ENCODE measurements around the gene KNDC1. TPM values are rescaled to one million over a fixed set of nuclear protein-coding genes. Genes with fewer than 3 reads are reported as not detected.

The KNDC1 gene
- polyA plus RNA-seq, 1 donor (not counting 4 experiments of a cell fraction or from before 2014, with no cell fraction given) = 0.20 TPM

DNA sequence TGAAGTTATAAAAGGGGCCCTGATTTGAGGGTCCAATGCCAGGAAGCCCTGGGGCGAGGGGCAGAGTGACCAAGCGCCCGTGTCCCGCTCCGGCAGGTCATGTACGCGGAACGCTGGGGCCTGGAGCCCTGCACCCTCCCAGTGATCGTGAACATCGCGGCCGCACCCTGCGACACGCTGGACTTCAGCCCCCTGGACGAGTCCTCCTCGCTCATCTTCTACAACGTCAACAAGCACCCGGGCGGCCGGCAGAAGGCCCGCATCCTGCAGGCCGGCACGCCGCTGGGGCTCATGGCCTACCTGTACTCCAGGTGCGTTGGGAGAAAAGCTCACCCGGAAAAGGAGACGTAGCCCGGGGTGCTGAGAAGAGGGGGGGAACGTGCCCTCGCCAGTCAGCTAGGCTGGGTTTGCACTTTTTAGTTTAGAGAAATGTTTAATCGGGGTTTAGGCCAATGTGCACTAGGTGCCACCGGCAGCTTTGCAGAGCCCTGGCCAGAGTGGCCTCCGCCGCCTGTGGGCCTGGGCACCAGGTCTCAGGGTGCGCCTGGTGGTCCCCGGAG, 47.1 kb downstream of the KNDC1 start:
- DNase-seq (ENCODE audit: low read depth, low spot score) (no peak), FAIRE-seq (no peak)
- Histone ChIP-seq H3K27ac (ENCODE audit: control insufficient read depth, insufficient read depth, low read length) (no peak overlapping the region), H3K79me2 (ENCODE audit: control insufficient read depth, insufficient read depth, low read length) (no peaks in the 10 kb centered on the region), H3K9me1 (ENCODE audit: control insufficient read depth, extremely low read depth, insufficient read depth, low read length) (no peaks in the 10 kb centered on the region), H3K27me3 (ENCODE audit: control insufficient read depth, extremely low read depth, insufficient read depth, low read length) (peaks cover 13% of the 10 kb centered on the region), H3K4me2 (ENCODE audit: control insufficient read depth, extremely low read depth, insufficient read depth, low read depth, low read length) (no peak overlapping the region), H3K9ac (ENCODE audit: control insufficient read depth, extremely low read depth, insufficient read depth, low read length) (no peak overlapping the region), H3K4me1 (ENCODE audit: control insufficient read depth, extremely low read depth, insufficient read depth, low read length) (no peaks in the 10 kb centered on the region), H3K9me3 (ENCODE audit: control insufficient read depth, low read depth, low read length) (no peaks in the 10 kb centered on the region), H3K4me3 (ENCODE audit: control insufficient read depth in 2 of 3, extremely low read depth in 1 of 3, insufficient read depth in 2 of 3, low read depth in 1 of 3, low read length in 3 of 3) (no peak overlapping the region), H4K20me1 (ENCODE audit: control insufficient read depth, extremely low read depth, insufficient read depth, low read length) (no peaks in the 10 kb centered on the region), H3K36me3 (ENCODE audit: control insufficient read depth in 2 of 2, extremely low read depth in 1 of 2, insufficient read depth in 2 of 2, low read length in 2 of 2) (no peaks in the 10 kb centered on the region), H2AFZ (ENCODE audit: control insufficient read depth, low read length) (no peak overlapping the region)
- no peak for TF ChIP-seq EZH2 (IDR thresholded peaks at IDR 0.05; ENCODE audit: low read length)
- TF ChIP-seq, protein P1, sequence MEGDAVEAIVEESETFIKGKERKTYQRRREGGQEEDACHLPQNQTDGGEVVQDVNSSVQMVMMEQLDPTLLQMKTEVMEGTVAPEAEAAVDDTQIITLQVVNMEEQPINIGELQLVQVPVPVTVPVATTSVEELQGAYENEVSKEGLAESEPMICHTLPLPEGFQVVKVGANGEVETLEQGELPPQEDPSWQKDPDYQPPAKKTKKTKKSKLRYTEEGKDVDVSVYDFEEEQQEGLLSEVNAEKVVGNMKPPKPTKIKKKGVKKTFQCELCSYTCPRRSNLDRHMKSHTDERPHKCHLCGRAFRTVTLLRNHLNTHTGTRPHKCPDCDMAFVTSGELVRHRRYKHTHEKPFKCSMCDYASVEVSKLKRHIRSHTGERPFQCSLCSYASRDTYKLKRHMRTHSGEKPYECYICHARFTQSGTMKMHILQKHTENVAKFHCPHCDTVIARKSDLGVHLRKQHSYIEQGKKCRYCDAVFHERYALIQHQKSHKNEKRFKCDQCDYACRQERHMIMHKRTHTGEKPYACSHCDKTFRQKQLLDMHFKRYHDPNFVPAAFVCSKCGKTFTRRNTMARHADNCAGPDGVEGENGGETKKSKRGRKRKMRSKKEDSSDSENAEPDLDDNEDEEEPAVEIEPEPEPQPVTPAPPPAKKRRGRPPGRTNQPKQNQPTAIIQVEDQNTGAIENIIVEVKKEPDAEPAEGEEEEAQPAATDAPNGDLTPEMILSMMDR (optimal IDR thresholded peaks at IDR 0.05 in 1 of 3, IDR thresholded peaks at IDR 0.05 in 1 of 3, conservative IDR thresholded peaks at IDR 0.05 in 1 of 3; ENCODE audit: extremely low read depth in 1 of 3, insufficient read depth in 2 of 3, low read length in 3 of 3) = no peak
- dilution Hi-C loops (cut with MboI; ENCODE audit: extremely low pct_ligation_motif_present, low sequenced_read_pairs) = no loop called here

DNA sequence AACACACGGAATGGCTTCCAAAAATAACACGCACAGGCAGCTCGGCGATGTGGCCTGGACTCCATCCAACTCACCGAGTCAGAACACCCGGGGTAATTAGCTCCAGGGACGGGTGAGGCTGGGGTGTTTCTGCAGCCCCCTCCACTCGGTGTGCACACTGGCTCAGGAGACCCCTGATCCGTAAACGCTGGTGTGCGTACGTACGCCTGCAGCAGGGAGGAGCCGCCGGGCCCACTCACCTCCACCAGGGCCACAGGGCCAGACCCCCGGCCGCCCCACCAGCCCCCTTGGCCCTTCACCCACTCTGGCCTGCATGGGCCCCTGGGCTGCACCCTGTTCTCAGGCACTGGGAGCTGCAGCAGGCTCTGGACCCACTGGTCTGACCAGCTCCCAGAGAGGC, 47.6 kb downstream of the KNDC1 start:
- no peak overlapping the region for H3K9ac ChIP-seq (ENCODE audit: control insufficient read depth, extremely low read depth, insufficient read depth, low read length)
- no peaks in the 10 kb centered on the region for H3K79me2 ChIP-seq (ENCODE audit: control insufficient read depth, insufficient read depth, low read length)

More for the DNA sequence above, 47.6 kb downstream of the KNDC1 start:
- H3K9me1 ChIP-seq (ENCODE audit: control insufficient read depth, extremely low read depth, insufficient read depth, low read length) = no peaks in the 10 kb centered on the region
- H3K4me2 ChIP-seq (ENCODE audit: control insufficient read depth, extremely low read depth, insufficient read depth, low read depth, low read length) = no peak overlapping the region
- no peak overlapping the region for H3K27ac ChIP-seq (ENCODE audit: control insufficient read depth, insufficient read depth, low read length)
- no peaks in the 10 kb centered on the region for H3K9me3 ChIP-seq (ENCODE audit: control insufficient read depth, low read depth, low read length)
- no peaks in the 10 kb centered on the region for H4K20me1 ChIP-seq (ENCODE audit: control insufficient read depth, extremely low read depth, insufficient read depth, low read length)
- no peaks in the 10 kb centered on the region for H3K4me1 ChIP-seq (ENCODE audit: control insufficient read depth, extremely low read depth, insufficient read depth, low read length)
- no peaks in the 10 kb centered on the region for H3K36me3 ChIP-seq (ENCODE audit: control insufficient read depth in 2 of 2, extremely low read depth in 1 of 2, insufficient read depth in 2 of 2, low read length in 2 of 2)
- TF ChIP-seq, protein P1 (optimal IDR thresholded peaks at IDR 0.05 in 1 of 3, IDR thresholded peaks at IDR 0.05 in 1 of 3, conservative IDR thresholded peaks at IDR 0.05 in 1 of 3; ENCODE audit: extremely low read depth in 1 of 3, insufficient read depth in 2 of 3, low read length in 3 of 3) = no peak
- no peak for TF ChIP-seq EZH2 (IDR thresholded peaks at IDR 0.05; ENCODE audit: low read length)
- dilution Hi-C loops (cut with MboI; ENCODE audit: extremely low pct_ligation_motif_present, low sequenced_read_pairs) = no loop called here
- DNase-seq (ENCODE audit: low read depth, low spot score) (no peak), FAIRE-seq (no peak)
- H3K27me3 ChIP-seq (ENCODE audit: control insufficient read depth, extremely low read depth, insufficient read depth, low read length) = peaks cover 13% of the 10 kb centered on the region
- no peak overlapping the region for H3K4me3 ChIP-seq (ENCODE audit: control insufficient read depth in 2 of 3, extremely low read depth in 1 of 3, insufficient read depth in 2 of 3, low read depth in 1 of 3, low read length in 3 of 3)
- H2AFZ ChIP-seq (ENCODE audit: control insufficient read depth, low read length) = no peak overlapping the region
